Measurements from ENCODE around the gene RYR1.
"Not testable (repeated sequence)": the region's sequence is repeated elsewhere in the genome, so short reads cannot be mapped to it uniquely, and the experiment has no call there.

The RYR1 gene

GRCh38 chr19:38516802-38517201 lies 83.3 kb downstream of the RYR1 start:
- Histone ChIP-seq H3K9me2 (replicated peaks; ENCODE audit: control insufficient read depth, low read length) (no peaks in the 10 kb centered on the region), H3K4me2 (ENCODE audit: low read length) (no peak overlapping the region), H3K4me1 (ENCODE audit: control insufficient read depth, low read length) (peaks cover 9% of the 10 kb centered on the region), H4K20me1 (ENCODE audit: control insufficient read depth, insufficient read depth, low read depth, low read length) (no peaks in the 10 kb centered on the region), H3K36me3 (ENCODE audit: control insufficient read depth, low read length) (no peaks in the 10 kb centered on the region), H3K27me3 (ENCODE audit: control insufficient read depth, low read length) (0 out of 2 replicates have a peak, but pooled peaks cover 2% of the 10 kb centered on the region), H3F3A (ENCODE audit: control insufficient read depth, insufficient read depth) (no peaks in the 10 kb centered on the region), H3K4me3 (ENCODE audit: low read length) (no peak overlapping the region), H3K27ac (ENCODE audit: low read depth, low read length) (no peak overlapping the region), H3K9me3 (ENCODE audit: control insufficient read depth, insufficient read depth, low read length) (no peaks in the 10 kb centered on the region), H3K79me2 (ENCODE audit: control insufficient read depth, low read length) (no peaks in the 10 kb centered on the region)
- TF ChIP-seq, protein P1, sequence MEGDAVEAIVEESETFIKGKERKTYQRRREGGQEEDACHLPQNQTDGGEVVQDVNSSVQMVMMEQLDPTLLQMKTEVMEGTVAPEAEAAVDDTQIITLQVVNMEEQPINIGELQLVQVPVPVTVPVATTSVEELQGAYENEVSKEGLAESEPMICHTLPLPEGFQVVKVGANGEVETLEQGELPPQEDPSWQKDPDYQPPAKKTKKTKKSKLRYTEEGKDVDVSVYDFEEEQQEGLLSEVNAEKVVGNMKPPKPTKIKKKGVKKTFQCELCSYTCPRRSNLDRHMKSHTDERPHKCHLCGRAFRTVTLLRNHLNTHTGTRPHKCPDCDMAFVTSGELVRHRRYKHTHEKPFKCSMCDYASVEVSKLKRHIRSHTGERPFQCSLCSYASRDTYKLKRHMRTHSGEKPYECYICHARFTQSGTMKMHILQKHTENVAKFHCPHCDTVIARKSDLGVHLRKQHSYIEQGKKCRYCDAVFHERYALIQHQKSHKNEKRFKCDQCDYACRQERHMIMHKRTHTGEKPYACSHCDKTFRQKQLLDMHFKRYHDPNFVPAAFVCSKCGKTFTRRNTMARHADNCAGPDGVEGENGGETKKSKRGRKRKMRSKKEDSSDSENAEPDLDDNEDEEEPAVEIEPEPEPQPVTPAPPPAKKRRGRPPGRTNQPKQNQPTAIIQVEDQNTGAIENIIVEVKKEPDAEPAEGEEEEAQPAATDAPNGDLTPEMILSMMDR (IDR thresholded peaks at IDR 0.05; ENCODE audit: low read depth, low read length, poor library complexity, severe bottlenecking), result no peak
- TF ChIP-seq EZH2phosphoT487 (IDR thresholded peaks at IDR 0.05; ENCODE audit: borderline replicate concordance, low read length), result no peak

- no peaks in the 10 kb centered on the region for H3K79me2 ChIP-seq (ENCODE audit: control insufficient read depth, low read length)
- no peak overlapping the region for H3K4me2 ChIP-seq (ENCODE audit: low read length)
- no peaks in the 10 kb centered on the region for H3K9me2 ChIP-seq (replicated peaks; ENCODE audit: control insufficient read depth, low read length)
- no peaks in the 10 kb centered on the region for H3K36me3 ChIP-seq (ENCODE audit: control insufficient read depth, low read length)
- H3K27me3 ChIP-seq (ENCODE audit: control insufficient read depth, low read length), result 0 out of 2 replicates have a peak, but pooled peaks cover 2% of the 10 kb centered on the region
- H3K27ac ChIP-seq (ENCODE audit: low read depth, low read length), result no peak overlapping the region
- H3K9me3 ChIP-seq (ENCODE audit: control insufficient read depth, insufficient read depth, low read length), result no peaks in the 10 kb centered on the region
- no peak for TF ChIP-seq EZH2phosphoT487 (IDR thresholded peaks at IDR 0.05; ENCODE audit: borderline replicate concordance, low read length)
- TF ChIP-seq, protein P1 (IDR thresholded peaks at IDR 0.05; ENCODE audit: low read depth, low read length, poor library complexity, severe bottlenecking), result no peak
- no peaks in the 10 kb centered on the region for H4K20me1 ChIP-seq (ENCODE audit: control insufficient read depth, insufficient read depth, low read depth, low read length)
- H3K4me3 ChIP-seq (ENCODE audit: low read length), result no peak overlapping the region
- peaks cover 9% of the 10 kb centered on the region for H3K4me1 ChIP-seq (ENCODE audit: control insufficient read depth, low read length)
- H3F3A ChIP-seq (ENCODE audit: control insufficient read depth, insufficient read depth), result no peaks in the 10 kb centered on the region
Observed at GRCh38 chr19:38517321-38517720, 83.8 kb downstream of the RYR1 start.

DNA sequence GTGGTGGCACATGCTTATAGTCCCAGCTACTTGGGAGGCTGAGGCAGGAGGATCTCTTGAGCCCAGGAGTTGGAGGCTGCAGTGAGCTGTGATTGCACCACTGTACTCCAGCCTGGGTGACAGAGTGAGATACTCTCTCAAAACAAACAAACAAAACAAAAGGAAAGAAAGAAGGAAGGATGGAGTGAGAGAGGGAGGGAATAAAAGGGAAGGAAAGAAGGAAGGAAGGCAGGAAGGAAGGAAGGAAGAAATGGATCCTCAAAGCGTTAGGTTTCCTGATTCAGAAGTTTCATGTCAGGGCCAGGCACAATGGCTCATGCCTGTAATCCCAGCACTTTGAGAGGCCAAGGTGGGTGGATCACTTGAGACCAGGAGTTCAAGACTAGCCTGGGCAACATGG lies 84.5 kb downstream of the RYR1 start:
- not testable (repeated sequence) for H3K27ac ChIP-seq (ENCODE audit: low read depth, low read length); H3F3A ChIP-seq (ENCODE audit: control insufficient read depth, insufficient read depth); H3K9me3 ChIP-seq (ENCODE audit: control insufficient read depth, insufficient read depth, low read length); H3K4me1 ChIP-seq (ENCODE audit: control insufficient read depth, low read length); H3K4me3 ChIP-seq (ENCODE audit: low read length); H3K36me3 ChIP-seq (ENCODE audit: control insufficient read depth, low read length); H3K27me3 ChIP-seq (ENCODE audit: control insufficient read depth, low read length); H3K9me2 ChIP-seq (replicated peaks; ENCODE audit: control insufficient read depth, low read length); H3K79me2 ChIP-seq (ENCODE audit: control insufficient read depth, low read length); H4K20me1 ChIP-seq (ENCODE audit: control insufficient read depth, insufficient read depth, low read depth, low read length); H3K4me2 ChIP-seq (ENCODE audit: low read length)

DNA sequence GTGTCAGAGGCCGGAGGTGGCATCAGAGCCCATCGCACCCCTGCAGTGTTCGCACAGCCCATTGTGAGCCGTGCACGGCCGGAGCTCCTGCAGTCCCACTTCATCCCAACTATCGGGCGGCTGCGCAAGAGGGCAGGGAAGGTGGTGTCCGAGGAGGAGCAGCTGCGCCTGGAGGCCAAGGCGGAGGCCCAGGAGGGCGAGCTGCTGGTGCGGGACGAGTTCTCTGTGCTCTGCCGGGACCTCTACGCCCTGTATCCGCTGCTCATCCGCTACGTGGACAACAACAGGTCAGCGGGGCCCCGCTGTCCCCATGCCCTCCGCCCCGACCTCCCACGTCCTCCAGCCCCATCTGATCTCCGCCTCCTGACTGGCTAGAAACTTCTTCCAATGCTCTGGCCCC lies 85.7 kb downstream of the RYR1 start:
- TF ChIP-seq, protein P1 (IDR thresholded peaks at IDR 0.05; ENCODE audit: low read depth, low read length, poor library complexity, severe bottlenecking), result no peak
- TF ChIP-seq EZH2phosphoT487 (IDR thresholded peaks at IDR 0.05; ENCODE audit: borderline replicate concordance, low read length), result no peak
- no peak overlapping the region for H3K4me2 ChIP-seq (ENCODE audit: low read length)
- H3K9me2 ChIP-seq (replicated peaks; ENCODE audit: control insufficient read depth, low read length), result no peaks in the 10 kb centered on the region
- no peaks in the 10 kb centered on the region for H3K79me2 ChIP-seq (ENCODE audit: control insufficient read depth, low read length)
- no peaks in the 10 kb centered on the region for H3K36me3 ChIP-seq (ENCODE audit: control insufficient read depth, low read length)
- H3K27me3 ChIP-seq (ENCODE audit: control insufficient read depth, low read length), result no peaks in the 10 kb centered on the region
- H3K4me1 ChIP-seq (ENCODE audit: control insufficient read depth, low read length), result peaks cover 9% of the 10 kb centered on the region
- no peaks in the 10 kb centered on the region for H4K20me1 ChIP-seq (ENCODE audit: control insufficient read depth, insufficient read depth, low read depth, low read length)
- H3F3A ChIP-seq (ENCODE audit: control insufficient read depth, insufficient read depth), result no peaks in the 10 kb centered on the region
- no peak overlapping the region for H3K4me3 ChIP-seq (ENCODE audit: low read length)
- H3K9me3 ChIP-seq (ENCODE audit: control insufficient read depth, insufficient read depth, low read length), result no peaks in the 10 kb centered on the region
- no peak overlapping the region for H3K27ac ChIP-seq (ENCODE audit: low read depth, low read length)
